Stimulated activated naive CD4-positive, alpha-beta T cell (primary cell): Measurements from ENCODE around the gene MTF1.
A peak's percentile ranks its signal among the peaks of the same experiment; 100 is the strongest.

Source experiments
- DNase-seq, 6 experiments: peaks; one replicate each; lab custom pipeline; 2025; lab: John Stamatoyannopoulos, UW

Gene MTF1

DNA sequence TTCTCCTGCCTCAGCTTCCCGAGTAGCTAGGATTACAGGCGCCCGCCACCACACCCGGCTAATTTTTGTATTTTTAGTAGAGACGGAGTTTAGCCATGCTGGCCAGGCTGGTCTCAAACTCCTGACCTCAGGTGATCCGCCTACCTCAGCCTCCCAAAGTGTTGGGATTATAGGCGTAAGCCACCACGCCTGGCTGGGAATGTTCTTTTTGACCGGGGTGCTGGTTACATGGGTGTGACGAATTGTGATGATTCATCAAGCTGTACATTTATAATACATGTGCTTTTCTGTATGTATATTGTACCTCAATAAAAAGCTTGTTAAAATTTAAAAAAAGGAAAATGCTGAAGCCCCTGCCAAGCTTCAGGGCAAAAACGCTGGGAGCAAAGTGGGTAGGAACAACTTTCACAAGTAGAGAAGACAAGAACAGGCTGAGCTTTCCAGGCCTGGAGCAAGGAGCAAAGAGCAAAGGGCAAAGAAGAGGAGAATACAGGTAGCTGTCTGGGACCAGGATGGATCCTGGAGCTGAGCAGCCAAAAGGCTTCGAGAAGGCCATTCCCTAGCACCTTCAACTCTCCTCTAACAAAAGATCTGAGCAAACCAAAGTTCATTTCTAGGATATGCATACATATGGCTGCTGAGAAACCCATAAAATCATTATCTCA, 30.9 kb downstream of the MTF1 start:
- no peak for DNase-seq

GRCh38 chr1:37825506-37825905, 33.9 kb downstream of the MTF1 start:
- DNase-seq: no peak

DNA sequence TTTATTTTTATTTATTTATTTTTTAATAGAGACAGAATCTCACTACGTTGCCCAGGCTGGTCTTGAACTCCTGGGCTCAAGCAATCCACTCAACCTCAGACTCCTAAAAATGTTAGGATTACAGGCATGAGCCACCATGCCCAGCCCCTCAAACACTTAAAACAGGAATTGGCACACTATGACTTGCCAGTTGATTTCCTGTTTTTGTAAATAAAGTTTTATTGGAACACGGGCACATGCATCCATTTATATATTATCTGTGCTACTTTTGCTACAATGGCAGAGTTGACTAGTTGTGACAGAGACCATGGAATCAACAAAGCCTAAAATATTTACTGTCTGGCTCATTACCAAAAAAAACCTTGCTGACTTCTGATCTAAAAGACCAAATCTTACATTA, 35.4 kb downstream of the MTF1 start:
- DNase-seq: no peak

- DNase-seq: no peak
Observed at GRCh38 chr1:37822906-37823815, 36.2 kb downstream of the MTF1 start.

DNA sequence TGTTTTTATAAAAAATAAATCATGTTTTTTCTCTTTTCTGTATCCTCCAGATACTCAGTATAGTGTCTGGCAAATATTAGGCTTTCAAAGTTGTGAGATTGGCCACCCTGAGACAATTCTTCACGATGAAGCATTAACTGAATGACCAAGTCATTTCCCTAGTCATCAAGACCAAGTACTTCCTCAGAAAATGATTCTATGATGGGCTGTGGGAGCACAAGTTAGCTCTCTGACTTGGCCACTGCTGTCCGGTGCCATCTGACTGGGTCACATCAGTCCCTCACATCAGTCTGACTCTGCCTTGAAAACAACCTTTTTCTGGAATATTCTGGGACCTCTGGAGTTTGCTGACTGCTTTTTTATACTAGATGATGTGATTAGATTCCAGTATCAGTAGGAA, 37.9 kb downstream of the MTF1 start:
- no peak for DNase-seq

DNA sequence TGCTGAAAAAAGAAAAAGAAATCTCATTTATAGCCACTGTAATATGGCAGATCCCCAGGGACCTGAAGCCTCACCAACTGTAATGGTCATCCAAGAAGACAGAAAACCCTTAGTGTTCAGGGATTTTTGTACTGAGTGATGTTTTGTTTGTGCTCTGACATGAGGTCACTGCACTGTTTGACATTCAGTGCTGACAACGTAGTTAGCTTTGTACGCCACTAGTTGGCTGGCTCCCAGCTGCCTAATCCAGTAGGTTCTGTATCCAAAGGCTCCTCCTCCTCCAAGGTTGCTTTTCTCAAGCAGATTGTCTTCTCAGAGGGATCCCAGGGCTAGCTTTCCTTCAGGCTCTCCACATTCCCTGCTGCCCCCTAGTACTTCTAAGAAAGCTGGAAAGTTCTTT, 41.9 kb downstream of the MTF1 start:
- DNase-seq: no peak

- DNase-seq: no peak
Observed at GRCh38 chr1:37814252-37814651, 45.1 kb downstream of the MTF1 start.

GRCh38 chr1:37813529-37814145, 45.8 kb downstream of the MTF1 start:
- no peak for DNase-seq

GRCh38 chr1:37811027-37811655, 48.3 kb downstream of the MTF1 start:
- peak; percentile 19 to 51 (median 37) for DNase-seq

DNA sequence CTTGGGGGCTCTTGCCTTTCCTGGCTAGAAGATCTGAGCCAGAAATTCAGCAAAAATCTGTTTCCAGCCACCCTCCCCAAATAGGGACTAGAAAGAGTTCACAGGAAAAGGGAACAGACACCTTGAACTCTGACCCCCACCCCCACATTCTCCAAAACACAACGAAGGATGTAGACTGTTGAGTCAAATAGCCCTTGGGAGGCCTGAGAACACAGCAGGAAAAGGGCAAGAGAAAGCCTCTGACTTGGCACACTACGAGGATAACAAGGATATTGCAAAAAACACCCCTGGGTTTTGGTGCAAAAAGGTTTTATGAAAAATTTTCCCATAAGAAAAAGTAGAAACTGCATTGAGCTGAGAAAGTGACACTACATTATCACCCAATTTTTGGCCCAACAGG, 49.5 kb downstream of the MTF1 start:
- DNase-seq: no peak

DNA sequence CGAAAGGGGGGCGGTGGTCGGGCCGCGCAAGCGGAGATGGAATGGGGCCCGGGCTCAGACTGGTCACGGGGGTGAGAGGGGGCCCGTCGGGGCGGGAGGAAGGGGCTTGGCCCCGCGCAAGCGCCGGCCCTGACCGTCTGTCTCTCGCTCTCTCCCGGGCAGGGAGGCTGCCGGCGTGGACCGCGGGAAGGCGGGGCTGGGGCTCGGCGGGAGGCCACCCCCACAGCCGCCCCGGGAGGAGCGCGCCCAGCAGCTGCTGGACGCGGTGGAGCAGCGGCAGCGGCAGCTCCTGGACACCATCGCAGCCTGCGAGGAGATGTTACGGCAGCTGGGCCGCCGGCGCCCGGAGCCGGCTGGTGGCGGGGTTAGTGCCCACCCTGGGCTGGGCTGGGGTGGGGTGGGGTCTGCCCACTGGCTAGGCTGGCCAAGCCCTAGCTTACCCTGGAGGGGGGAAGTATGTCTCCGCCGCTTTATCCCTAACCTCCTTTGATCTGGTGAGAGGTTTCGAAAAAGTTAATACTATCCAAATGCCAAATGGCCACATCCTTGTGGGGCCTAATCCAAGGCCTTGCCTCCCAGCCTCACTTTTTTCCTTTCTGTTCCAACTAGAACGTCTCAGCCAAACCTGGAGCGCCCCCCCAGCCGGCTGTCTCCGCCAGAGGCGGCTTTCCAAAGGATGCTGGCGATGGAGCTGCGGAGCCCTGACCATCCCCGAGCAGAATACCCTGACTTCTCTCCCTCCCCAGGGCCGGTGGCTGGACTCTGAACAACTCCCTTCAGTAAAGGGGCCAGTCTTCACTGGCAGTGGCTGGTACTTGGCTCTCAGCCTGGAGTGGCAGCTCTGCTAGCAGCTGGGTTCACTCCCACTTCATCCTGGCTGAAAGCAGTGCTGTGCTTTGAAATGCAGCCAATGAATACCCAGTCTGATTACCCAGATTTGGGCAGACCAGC, 50.7 kb downstream of the MTF1 start:
- DNase-seq: peak in 2 of 6 experiments; percentile 41 to 63

- peak; percentile 74 to 87 (median 84) for DNase-seq
Observed at GRCh38 chr1:37807555-37808368, 51.6 kb downstream of the MTF1 start, which contains the start of the genes C1orf122 and YRDC. Gene C1orf122 (plus strand): TSS chr1:37807790. CDS start chr1:37808405, 615 bp downstream. Gene YRDC (minus strand): TSS chr1:37808208. CDS start chr1:37808180, 28 bp downstream.

DNA sequence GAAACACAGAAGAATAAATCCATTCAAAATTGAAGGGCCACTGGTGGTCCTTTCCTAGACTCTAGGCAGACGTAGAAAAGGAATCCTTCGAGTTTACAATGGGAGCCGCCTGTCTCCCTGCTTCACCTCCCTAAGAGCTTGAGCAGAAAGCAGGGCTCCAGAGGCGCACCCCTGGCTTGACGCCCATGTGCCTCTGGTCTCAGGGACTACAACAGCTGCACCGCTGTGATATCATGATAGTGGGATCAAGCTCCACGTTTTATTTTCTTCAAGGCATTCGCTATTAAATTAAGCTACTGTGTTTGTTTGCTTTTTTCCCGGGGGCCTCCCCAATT, 52.2 kb downstream of the MTF1 start:
- no peak for DNase-seq

DNA sequence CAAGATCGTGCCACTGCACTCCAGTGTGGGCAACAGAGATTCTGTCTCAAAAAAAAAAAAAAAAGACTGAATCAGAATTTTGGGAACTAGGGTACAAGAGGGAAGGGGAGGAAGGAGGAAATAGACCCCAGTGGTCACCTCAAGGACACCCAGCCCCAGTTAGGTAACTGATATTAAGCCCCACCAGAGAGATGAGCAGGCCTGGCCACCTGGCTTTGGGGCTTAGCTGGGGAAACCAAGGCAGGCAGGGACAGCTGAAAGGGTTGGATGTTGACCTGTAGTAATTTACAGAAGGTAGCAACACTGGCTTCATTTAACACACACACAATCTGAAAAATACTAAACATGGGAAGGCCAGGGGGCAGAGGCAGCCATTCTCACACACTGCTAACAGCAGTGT, 57.0 kb downstream of the MTF1 start:
- DNase-seq: no peak

GRCh38 chr1:37797750-37798345, 61.5 kb downstream of the MTF1 start:
- no peak for DNase-seq

- DNase-seq: peak in 4 of 6 experiments; percentile 10 to 47 (median 21)
Observed at GRCh38 chr1:37795340-37796125, 63.9 kb downstream of the MTF1 start.

DNA sequence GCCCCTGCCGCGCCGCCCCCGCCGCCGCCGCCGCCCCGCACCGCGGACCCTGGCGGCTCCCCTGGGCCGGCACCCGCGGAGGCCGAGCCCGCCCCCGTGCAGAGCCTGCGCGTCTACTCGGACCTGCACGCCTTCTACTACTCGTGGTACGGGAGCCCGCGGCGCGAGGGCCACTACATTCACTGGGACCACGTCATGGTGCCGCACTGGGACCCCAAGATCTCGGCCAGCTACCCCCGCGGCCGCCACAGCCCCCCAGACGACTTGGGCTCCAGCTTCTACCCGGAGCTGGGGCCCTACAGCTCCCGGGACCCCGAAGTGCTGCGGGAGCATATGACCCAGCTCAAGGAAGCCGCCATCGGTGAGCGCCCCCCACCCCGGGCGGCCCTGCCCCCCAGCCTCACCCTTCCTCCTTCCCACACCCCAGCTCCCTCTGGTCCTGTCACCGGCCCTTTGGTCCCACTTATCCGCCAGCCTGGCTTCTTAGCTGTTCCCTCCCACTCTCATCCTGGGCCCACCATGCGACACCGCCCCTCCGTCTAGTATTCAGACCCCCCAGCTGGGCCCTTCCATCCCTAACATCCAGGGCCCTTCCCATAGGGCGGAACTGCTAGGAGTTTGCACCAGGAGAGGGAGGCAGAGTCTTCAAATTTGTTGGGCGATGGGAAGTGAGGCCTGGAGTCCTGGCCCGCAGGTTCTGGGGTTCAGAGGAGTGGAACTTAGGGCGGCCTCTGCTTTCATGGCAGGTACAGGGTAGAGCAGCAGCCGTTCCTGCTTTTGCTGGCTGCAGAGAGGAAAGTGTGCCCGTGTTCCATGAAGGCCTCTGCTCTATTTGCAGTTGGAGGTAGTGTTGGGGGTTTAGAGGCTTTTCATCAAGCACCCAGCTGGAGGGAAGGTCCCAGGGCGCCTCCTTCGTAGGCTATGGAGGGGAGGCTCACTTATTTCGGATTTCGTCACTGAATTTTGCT, 64.7 kb downstream of the MTF1 start:
- DNase-seq: no peak
